Measurements from ENCODE around the gene GTF3C5.

- TF ChIP-seq POLR2AphosphoS5 (IDR thresholded peaks at IDR 0.05; ENCODE audit: low read depth, low read length) = no peak
- TF ChIP-seq TAF1 (IDR thresholded peaks at IDR 0.05; ENCODE audit: borderline replicate concordance, insufficient read depth, low read length) = no peak
- no peak for TF ChIP-seq REST (IDR thresholded peaks at IDR 0.05; ENCODE audit: insufficient read depth in 1 of 2, low read depth in 2 of 2, low read length in 2 of 2)
Observed at GRCh38 chr9:133080161-133080560, 49.4 kb downstream of the GTF3C5 start.

All from PFSK-1 (cell line).